ENCODE measurements around the gene RNF19B.
"Not testable (repeated sequence)": the region's sequence is repeated elsewhere in the genome, so short reads cannot be mapped to it uniquely, and the experiment has no call there.

RNF19B gene

DNA sequence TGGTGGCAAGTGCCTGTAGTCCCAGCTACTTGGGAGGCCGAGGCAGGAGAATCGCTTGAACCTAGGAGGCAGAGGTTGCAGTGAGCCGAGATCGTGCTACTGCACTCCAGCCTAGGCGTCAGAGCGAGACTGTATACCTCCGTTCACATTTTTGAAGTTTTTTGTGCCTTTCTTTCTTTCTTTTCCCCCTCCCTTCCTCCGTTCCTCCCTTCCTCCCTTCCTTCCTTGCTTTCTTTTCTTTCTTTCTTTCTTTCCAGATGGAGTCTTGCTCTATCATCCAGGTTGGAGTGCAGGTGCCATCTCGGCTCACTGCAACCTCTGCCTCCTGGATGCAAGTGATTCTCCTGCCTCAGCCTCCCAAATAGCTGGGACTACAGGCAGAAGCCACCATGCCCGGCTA lies 59.0 kb downstream of the RNF19B start:
- H3K4me1 ChIP-seq (ENCODE audit: control insufficient read depth in 5 of 5, insufficient read depth in 5 of 5, low read length in 5 of 5) = peaks cover 0 to 14% (median 8%) of the 10 kb centered on the region in 5 donors
- not testable (repeated sequence) for H3K27ac ChIP-seq (ENCODE audit: low read depth, low read length); H3K27me3 ChIP-seq (ENCODE audit: control insufficient read depth in 5 of 5, insufficient read depth in 4 of 5, low read length in 5 of 5); H3K9ac ChIP-seq (ENCODE audit: low read length in 5 of 5); H3K36me3 ChIP-seq (ENCODE audit: control insufficient read depth in 5 of 5, insufficient read depth in 5 of 5, low read length in 5 of 5); H3K4me3 ChIP-seq (ENCODE audit: low read depth in 1 of 5, low read length in 5 of 5); H3K9me3 ChIP-seq (ENCODE audit: control insufficient read depth in 5 of 5, low read length in 5 of 5)

- Histone ChIP-seq H3K27me3 (ENCODE audit: control insufficient read depth in 5 of 5, insufficient read depth in 4 of 5, low read length in 5 of 5) (peaks cover 0 to 8% (median 7%) of the 10 kb centered on the region in 5 donors), H3K4me3 (ENCODE audit: low read depth in 1 of 5, low read length in 5 of 5) (no peak overlapping the region), H3K4me1 (ENCODE audit: control insufficient read depth in 5 of 5, insufficient read depth in 5 of 5, low read length in 5 of 5) (peaks cover 0 to 17% (median 12%) of the 10 kb centered on the region in 5 donors), H3K9me3 (ENCODE audit: control insufficient read depth in 5 of 5, low read length in 5 of 5) (no peaks in the 10 kb centered on the region), H3K9ac (ENCODE audit: low read length in 5 of 5) (no peak overlapping the region), H3K36me3 (ENCODE audit: control insufficient read depth in 5 of 5, insufficient read depth in 5 of 5, low read length in 5 of 5) (no peaks in the 10 kb centered on the region), H3K27ac (ENCODE audit: low read depth, low read length) (no peak overlapping the region)
These were observed 59.8 kb downstream of the RNF19B start for GRCh38 chr1:32904797-32905196.

GRCh38 chr1:32903991-32904785 lies 60.4 kb downstream of the RNF19B start:
- Histone ChIP-seq H3K9me3 (ENCODE audit: control insufficient read depth in 5 of 5, low read length in 5 of 5) (no peaks in the 10 kb centered on the region), H3K27ac (ENCODE audit: low read depth, low read length) (no peak overlapping the region), H3K36me3 (ENCODE audit: control insufficient read depth in 5 of 5, insufficient read depth in 5 of 5, low read length in 5 of 5) (no peaks in the 10 kb centered on the region), H3K4me1 (ENCODE audit: control insufficient read depth in 5 of 5, insufficient read depth in 5 of 5, low read length in 5 of 5) (peaks cover 0 to 17% (median 12%) of the 10 kb centered on the region in 5 donors), H3K9ac (ENCODE audit: low read length in 5 of 5) (no peak overlapping the region), H3K4me3 (ENCODE audit: low read depth in 1 of 5, low read length in 5 of 5) (no peak overlapping the region), H3K27me3 (ENCODE audit: control insufficient read depth in 5 of 5, insufficient read depth in 4 of 5, low read length in 5 of 5) (peaks cover 0 to 8% (median 7%) of the 10 kb centered on the region in 5 donors)

DNA sequence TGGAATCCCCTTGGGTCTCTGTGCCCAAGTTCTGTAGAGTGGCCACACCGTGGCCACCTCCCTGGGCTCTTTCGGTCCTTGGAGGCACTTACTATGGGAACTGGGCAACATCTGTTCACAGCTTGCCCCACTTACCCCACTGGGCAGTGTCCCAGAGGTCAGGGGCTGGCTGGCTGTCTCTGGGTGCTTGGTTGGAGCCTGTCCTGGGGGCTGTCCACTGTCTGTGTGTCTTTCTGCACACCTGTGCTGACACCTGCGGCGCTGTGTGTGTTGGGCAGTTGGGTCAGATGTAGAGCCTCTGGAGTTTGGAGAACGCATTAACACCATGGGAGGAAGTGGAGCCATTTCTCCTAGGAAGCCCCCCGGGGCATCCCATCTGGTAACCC lies 62.1 kb downstream of the RNF19B start:
- peaks cover 0 to 17% (median 12%) of the 10 kb centered on the region in 5 donors for H3K4me1 ChIP-seq (ENCODE audit: control insufficient read depth in 5 of 5, insufficient read depth in 5 of 5, low read length in 5 of 5)
- H3K9me3 ChIP-seq (ENCODE audit: control insufficient read depth in 5 of 5, low read length in 5 of 5) = no peaks in the 10 kb centered on the region
- H3K27me3 ChIP-seq (ENCODE audit: control insufficient read depth in 5 of 5, insufficient read depth in 4 of 5, low read length in 5 of 5) = peaks cover 0 to 8% (median 6%) of the 10 kb centered on the region in 5 donors
- H3K27ac ChIP-seq (ENCODE audit: low read depth, low read length) = no peak overlapping the region
- no peaks in the 10 kb centered on the region for H3K36me3 ChIP-seq (ENCODE audit: control insufficient read depth in 5 of 5, insufficient read depth in 5 of 5, low read length in 5 of 5)
- no peak overlapping the region for H3K4me3 ChIP-seq (ENCODE audit: low read depth in 1 of 5, low read length in 5 of 5)
- H3K9ac ChIP-seq (ENCODE audit: low read length in 5 of 5) = no peak overlapping the region

GRCh38 chr1:32901823-32902534 lies 62.6 kb downstream of the RNF19B start:
- no peak overlapping the region for H3K27ac ChIP-seq (ENCODE audit: low read depth, low read length)
- peaks cover 0 to 8% (median 6%) of the 10 kb centered on the region in 5 donors for H3K27me3 ChIP-seq (ENCODE audit: control insufficient read depth in 5 of 5, insufficient read depth in 4 of 5, low read length in 5 of 5)
- no peaks in the 10 kb centered on the region for H3K9me3 ChIP-seq (ENCODE audit: control insufficient read depth in 5 of 5, low read length in 5 of 5)
- no peaks in the 10 kb centered on the region for H3K36me3 ChIP-seq (ENCODE audit: control insufficient read depth in 5 of 5, insufficient read depth in 5 of 5, low read length in 5 of 5)
- H3K9ac ChIP-seq (ENCODE audit: low read length in 5 of 5) = peak overlapping the region in 3 of 5 donors; percentile 64 to 83 (median 74)
- peaks cover 0 to 17% (median 12%) of the 10 kb centered on the region in 5 donors for H3K4me1 ChIP-seq (ENCODE audit: control insufficient read depth in 5 of 5, insufficient read depth in 5 of 5, low read length in 5 of 5)
- peak overlapping the region; percentile 65 to 75 (median 68) for H3K4me3 ChIP-seq (ENCODE audit: low read depth in 1 of 5, low read length in 5 of 5)

DNA sequence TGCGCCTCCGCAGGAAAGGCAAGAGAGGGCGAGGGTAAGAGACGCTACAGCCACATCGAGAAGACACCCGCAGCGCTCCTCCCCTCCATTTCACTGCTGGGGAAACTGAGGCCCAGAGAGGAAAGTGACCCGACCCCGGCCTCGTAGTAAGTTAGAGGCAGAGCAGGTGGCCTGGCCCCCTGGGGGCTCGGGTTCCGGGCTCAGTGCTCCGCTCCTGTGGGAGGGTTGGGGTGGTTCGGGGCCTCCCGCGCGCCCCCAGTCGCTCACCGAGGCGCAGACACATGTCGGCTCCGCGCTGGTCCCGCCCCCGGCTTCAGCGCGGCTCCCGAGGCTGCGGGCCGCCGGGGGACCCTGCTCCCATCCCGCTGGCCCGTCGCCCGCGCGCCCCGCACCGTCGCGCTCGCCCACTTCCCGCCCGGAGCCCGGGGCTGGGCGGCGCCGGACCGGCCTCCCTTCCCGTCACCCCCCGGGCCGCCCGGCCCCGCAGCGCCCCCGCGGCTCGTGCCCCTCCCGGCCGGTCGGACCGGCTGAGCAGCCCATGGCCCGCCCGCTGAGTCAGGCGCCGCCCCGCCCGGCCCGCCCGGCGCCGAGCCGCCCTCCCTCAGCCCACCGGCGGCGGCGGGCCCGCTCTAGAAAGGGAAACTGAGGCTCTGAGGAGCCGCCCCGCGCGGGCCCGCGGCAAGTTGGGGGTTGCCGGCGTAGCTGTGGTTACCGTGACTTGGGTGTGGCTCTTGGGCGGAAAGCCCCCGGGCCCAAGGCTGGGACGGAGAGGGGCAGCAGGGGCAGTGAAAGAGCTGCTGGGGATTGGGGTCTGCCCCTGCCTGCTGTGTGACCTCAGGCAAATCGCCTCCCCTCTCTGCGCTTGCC lies 63.4 kb downstream of the RNF19B start, which contains the start of gene TMEM54:
TSS of gene TMEM54 (minus strand) at position 434 of the 867 bp plus-strand sequence. CDS start at position 283, 151 bp downstream.
- Histone ChIP-seq H3K4me1 (ENCODE audit: control insufficient read depth in 5 of 5, insufficient read depth in 5 of 5, low read length in 5 of 5) (peaks cover 0 to 17% (median 12%) of the 10 kb centered on the region in 5 donors), H3K4me3 (ENCODE audit: low read depth in 1 of 5, low read length in 5 of 5) (peak within 1 kb of the TSS; percentile 65 to 75 (median 68)), H3K36me3 (ENCODE audit: control insufficient read depth in 5 of 5, insufficient read depth in 5 of 5, low read length in 5 of 5) (no peaks in the 10 kb centered on the region), H3K27ac (ENCODE audit: low read depth, low read length) (no peak within 1 kb of the TSS), H3K9me3 (ENCODE audit: control insufficient read depth in 5 of 5, low read length in 5 of 5) (no peaks in the 10 kb centered on the region), H3K9ac (ENCODE audit: low read length in 5 of 5) (peak within 1 kb of the TSS in 4 of 5 donors; percentile 64 to 83 (median 69)), H3K27me3 (ENCODE audit: control insufficient read depth in 5 of 5, insufficient read depth in 4 of 5, low read length in 5 of 5) (peaks cover 0 to 8% (median 6%) of the 10 kb centered on the region in 5 donors)

- peak overlapping the region in 4 of 5 donors; percentile 22 to 64 (median 55) for H3K9ac ChIP-seq (ENCODE audit: low read length in 5 of 5)
- no peaks in the 10 kb centered on the region for H3K9me3 ChIP-seq (ENCODE audit: control insufficient read depth in 5 of 5, low read length in 5 of 5)
- peaks cover 0 to 17% (median 12%) of the 10 kb centered on the region in 5 donors for H3K4me1 ChIP-seq (ENCODE audit: control insufficient read depth in 5 of 5, insufficient read depth in 5 of 5, low read length in 5 of 5)
- H3K27me3 ChIP-seq (ENCODE audit: control insufficient read depth in 5 of 5, insufficient read depth in 4 of 5, low read length in 5 of 5) = peaks cover 0 to 8% (median 6%) of the 10 kb centered on the region in 5 donors
- no peaks in the 10 kb centered on the region for H3K36me3 ChIP-seq (ENCODE audit: control insufficient read depth in 5 of 5, insufficient read depth in 5 of 5, low read length in 5 of 5)
- H3K27ac ChIP-seq (ENCODE audit: low read depth, low read length) = no peak overlapping the region
- peak overlapping the region in 4 of 5 donors; percentile 64 to 68 (median 66) for H3K4me3 ChIP-seq (ENCODE audit: low read depth in 1 of 5, low read length in 5 of 5)
These were observed 64.1 kb downstream of the RNF19B start for GRCh38 chr1:32900371-32900955.

GRCh38 chr1:32899586-32900296 lies 64.9 kb downstream of the RNF19B start:
- Histone ChIP-seq H3K4me1 (ENCODE audit: control insufficient read depth in 5 of 5, insufficient read depth in 5 of 5, low read length in 5 of 5) (peaks cover 0 to 17% (median 12%) of the 10 kb centered on the region in 5 donors), H3K4me3 (ENCODE audit: low read depth in 1 of 5, low read length in 5 of 5) (no peak overlapping the region), H3K9me3 (ENCODE audit: control insufficient read depth in 5 of 5, low read length in 5 of 5) (no peaks in the 10 kb centered on the region), H3K27ac (ENCODE audit: low read depth, low read length) (no peak overlapping the region), H3K27me3 (ENCODE audit: control insufficient read depth in 5 of 5, insufficient read depth in 4 of 5, low read length in 5 of 5) (peaks cover 0 to 8% (median 6%) of the 10 kb centered on the region in 5 donors), H3K36me3 (ENCODE audit: control insufficient read depth in 5 of 5, insufficient read depth in 5 of 5, low read length in 5 of 5) (no peaks in the 10 kb centered on the region), H3K9ac (ENCODE audit: low read length in 5 of 5) (no peak overlapping the region)

DNA sequence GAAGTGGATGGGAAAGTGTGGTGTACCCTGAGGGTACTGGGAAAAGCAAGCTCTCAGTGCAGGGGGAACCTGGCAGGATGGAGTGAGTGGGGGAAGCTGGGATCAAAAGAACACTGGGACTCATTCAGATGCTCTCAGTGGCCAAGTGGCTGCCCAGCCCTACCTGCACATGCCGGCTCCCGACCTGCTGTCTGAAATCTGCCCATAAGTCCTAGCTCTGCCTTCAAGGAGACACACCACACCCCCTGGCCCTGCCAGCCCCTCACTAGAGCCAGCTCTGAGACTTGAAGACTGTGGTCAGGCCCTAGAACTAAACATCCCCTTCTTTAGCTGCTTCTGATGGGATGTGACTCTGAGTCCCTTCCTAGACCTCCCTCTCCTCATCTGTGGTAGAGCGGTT lies 65.7 kb downstream of the RNF19B start:
- Histone ChIP-seq H3K27me3 (ENCODE audit: control insufficient read depth in 5 of 5, insufficient read depth in 4 of 5, low read length in 5 of 5) (peaks cover 0 to 10% (median 8%) of the 10 kb centered on the region in 5 donors), H3K36me3 (ENCODE audit: control insufficient read depth in 5 of 5, insufficient read depth in 5 of 5, low read length in 5 of 5) (no peaks in the 10 kb centered on the region), H3K9me3 (ENCODE audit: control insufficient read depth in 5 of 5, low read length in 5 of 5) (no peaks in the 10 kb centered on the region), H3K27ac (ENCODE audit: low read depth, low read length) (no peak overlapping the region), H3K4me1 (ENCODE audit: control insufficient read depth in 5 of 5, insufficient read depth in 5 of 5, low read length in 5 of 5) (peaks cover 0 to 17% (median 12%) of the 10 kb centered on the region in 5 donors), H3K4me3 (ENCODE audit: low read depth in 1 of 5, low read length in 5 of 5) (no peak overlapping the region), H3K9ac (ENCODE audit: low read length in 5 of 5) (no peak overlapping the region)
